ENCODE measurements around the gene ZNF474.

The ZNF474 gene

GRCh38 chr5:122149321-122150090, 20.2 kb downstream of the ZNF474 start:
- Histone ChIP-seq H2AFZ (no peak overlapping the region), H3K4me1 (no peaks in the 10 kb centered on the region), H3K27ac (no peak overlapping the region), H3K27me3 (ENCODE audit: control insufficient read depth, insufficient read depth, low read length) (no peaks in the 10 kb centered on the region), H3K9ac (no peak overlapping the region), H3K9me3 (ENCODE audit: control insufficient read depth, low read length) (no peaks in the 10 kb centered on the region), H3K4me3 (ENCODE audit: low read depth, low read length) (no peak overlapping the region), H3K79me2 (no peaks in the 10 kb centered on the region), H3K36me3 (ENCODE audit: control insufficient read depth, insufficient read depth, low read length) (no peaks in the 10 kb centered on the region), H3K4me2 (ENCODE audit: low read length) (no peak overlapping the region)
- TF ChIP-seq CTCF (IDR thresholded peaks at IDR 0.05): no peak

- Histone ChIP-seq H3K36me3 (ENCODE audit: control insufficient read depth, insufficient read depth, low read length) (no peaks in the 10 kb centered on the region), H3K4me1 (no peaks in the 10 kb centered on the region), H3K27me3 (ENCODE audit: control insufficient read depth, insufficient read depth, low read length) (no peaks in the 10 kb centered on the region), H3K27ac (no peak overlapping the region), H3K9me3 (ENCODE audit: control insufficient read depth, low read length) (no peaks in the 10 kb centered on the region), H3K4me2 (ENCODE audit: low read length) (no peak overlapping the region), H3K79me2 (no peaks in the 10 kb centered on the region), H3K4me3 (ENCODE audit: low read depth, low read length) (no peak overlapping the region), H2AFZ (no peak overlapping the region), H3K9ac (no peak overlapping the region)
- TF ChIP-seq CTCF (IDR thresholded peaks at IDR 0.05): no peak
Measured at GRCh38 chr5:122150215-122150614, 20.9 kb downstream of the ZNF474 start.

DNA sequence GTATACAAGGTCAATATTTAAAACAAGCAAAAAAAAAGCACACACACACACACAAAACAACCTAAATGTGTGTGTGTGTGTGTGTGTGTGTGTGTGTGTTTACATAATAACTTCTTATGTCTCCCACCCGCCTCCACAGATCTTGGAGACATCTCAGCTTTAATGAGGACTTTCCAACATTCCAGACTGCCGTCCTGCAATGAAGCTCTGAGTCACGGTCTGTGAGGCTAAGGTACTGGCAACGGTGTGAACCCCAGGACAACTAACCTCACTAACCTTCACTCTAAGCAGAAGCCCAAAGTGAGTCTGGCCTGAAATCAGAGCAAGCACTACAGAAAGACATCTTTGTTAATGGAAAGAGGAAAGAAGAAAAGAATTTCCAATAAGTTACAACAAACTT, 22.3 kb downstream of the ZNF474 start:
- H3K4me1 ChIP-seq: no peaks in the 10 kb centered on the region
- H3K9ac ChIP-seq: no peak overlapping the region
- no peak for TF ChIP-seq CTCF (IDR thresholded peaks at IDR 0.05)
- no peaks in the 10 kb centered on the region for H3K79me2 ChIP-seq
- no peak overlapping the region for H3K4me3 ChIP-seq (ENCODE audit: low read depth, low read length)
- no peak overlapping the region for H3K4me2 ChIP-seq (ENCODE audit: low read length)
- H3K27me3 ChIP-seq (ENCODE audit: control insufficient read depth, insufficient read depth, low read length): no peaks in the 10 kb centered on the region
- no peak overlapping the region for H2AFZ ChIP-seq
- H3K9me3 ChIP-seq (ENCODE audit: control insufficient read depth, low read length): no peaks in the 10 kb centered on the region
- no peaks in the 10 kb centered on the region for H3K36me3 ChIP-seq (ENCODE audit: control insufficient read depth, insufficient read depth, low read length)
- H3K27ac ChIP-seq: no peak overlapping the region

DNA sequence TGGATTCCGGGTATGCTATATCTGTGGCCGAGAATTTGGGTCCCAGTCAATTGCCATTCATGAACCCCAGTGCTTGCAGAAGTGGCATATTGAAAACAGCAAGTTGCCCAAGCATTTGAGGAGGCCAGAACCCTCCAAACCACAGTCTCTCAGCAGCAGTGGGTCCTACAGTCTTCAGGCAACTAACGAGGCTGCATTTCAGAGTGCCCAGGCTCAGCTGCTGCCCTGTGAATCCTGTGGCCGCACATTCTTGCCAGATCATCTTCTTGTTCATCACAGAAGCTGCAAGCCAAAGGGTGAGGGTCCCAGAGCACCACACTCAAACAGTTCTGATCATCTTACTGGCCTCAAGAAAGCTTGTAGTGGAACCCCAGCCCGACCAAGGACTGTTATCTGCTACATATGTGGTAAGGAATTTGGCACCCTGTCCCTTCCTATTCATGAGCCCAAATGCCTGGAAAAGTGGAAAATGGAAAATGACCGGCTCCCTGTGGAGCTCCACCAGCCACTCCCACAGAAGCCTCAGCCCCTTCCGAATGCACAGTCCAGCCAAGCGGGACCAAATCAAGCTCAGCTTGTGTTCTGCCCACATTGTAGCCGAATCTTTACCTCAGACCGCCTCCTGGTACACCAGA, 23.0 kb downstream of the ZNF474 start:
- Histone ChIP-seq H3K9ac (no peak overlapping the region), H3K36me3 (ENCODE audit: control insufficient read depth, insufficient read depth, low read length) (no peaks in the 10 kb centered on the region), H2AFZ (no peak overlapping the region), H3K27ac (no peak overlapping the region), H3K79me2 (no peaks in the 10 kb centered on the region), H3K4me3 (ENCODE audit: low read depth, low read length) (no peak overlapping the region), H3K27me3 (ENCODE audit: control insufficient read depth, insufficient read depth, low read length) (no peaks in the 10 kb centered on the region), H3K4me2 (ENCODE audit: low read length) (no peak overlapping the region), H3K9me3 (ENCODE audit: control insufficient read depth, low read length) (no peaks in the 10 kb centered on the region), H3K4me1 (no peaks in the 10 kb centered on the region)
- no peak for TF ChIP-seq CTCF (IDR thresholded peaks at IDR 0.05)

Measured in parathyroid adenoma (tissue), 2 donors.